GM19452 (cell line): ENCODE results near the gene IGF1R.
"Not testable (repeated sequence)": the region's sequence is repeated elsewhere in the genome, so short reads cannot be mapped to it uniquely, and the experiment has no call there.

Experiments
- ATAC-seq: cut with Tn5 transposase; IDR thresholded peaks from one replicate; pipeline ENCODE4 v1.9.1; 2021; ENCODE audit not compliant: unreplicated experiment

IGF1R gene

GRCh38 chr15:98647774-98648653 lies at the start of gene IGF1R:
TSS of gene IGF1R (plus strand) at chr15:98648539. CDS start at chr15:98649582, 1,043 bp downstream.
- ATAC-seq: peak; percentile 69

GRCh38 chr15:98599909-98600691 lies 48.2 kb upstream of the IGF1R start:
- peak; percentile 86 for ATAC-seq

GRCh38 chr15:98604983-98605382 lies 43.4 kb upstream of the IGF1R start:
- ATAC-seq: no peak

GRCh38 chr15:98609144-98609852 lies 39.0 kb upstream of the IGF1R start:
- no peak for ATAC-seq

- no peak for ATAC-seq
These were observed 37.3 kb upstream of the IGF1R start for GRCh38 chr15:98610991-98611390.

- no peak for ATAC-seq
These were observed 36.5 kb upstream of the IGF1R start for GRCh38 chr15:98611808-98612207.

- no peak for ATAC-seq
These were observed 35.7 kb upstream of the IGF1R start for GRCh38 chr15:98612490-98613110.

GRCh38 chr15:98614681-98615080 lies 33.7 kb upstream of the IGF1R start:
- ATAC-seq: no peak

GRCh38 chr15:98616397-98616796 lies 31.9 kb upstream of the IGF1R start:
- no peak for ATAC-seq

- ATAC-seq: no peak
These were observed 30.9 kb upstream of the IGF1R start for GRCh38 chr15:98617328-98617980.

- ATAC-seq: not testable (repeated sequence)
These were observed 29.8 kb upstream of the IGF1R start for GRCh38 chr15:98618576-98618975.

GRCh38 chr15:98620020-98620419 lies 28.3 kb upstream of the IGF1R start:
- no peak for ATAC-seq

- no peak for ATAC-seq
These were observed 27.3 kb upstream of the IGF1R start for GRCh38 chr15:98621021-98621420.

GRCh38 chr15:98625614-98626013 lies 22.7 kb upstream of the IGF1R start:
- no peak for ATAC-seq

GRCh38 chr15:98626153-98626552 lies 22.2 kb upstream of the IGF1R start:
- ATAC-seq: no peak

- no peak for ATAC-seq
These were observed 20.1 kb upstream of the IGF1R start for GRCh38 chr15:98628216-98628615.

- no peak for ATAC-seq
These were observed 12.5 kb upstream of the IGF1R start for GRCh38 chr15:98635848-98636247.

GRCh38 chr15:98643115-98643514 lies 5.2 kb upstream of the IGF1R start:
- ATAC-seq: no peak

GRCh38 chr15:98646546-98647025 lies 1.8 kb upstream of the IGF1R start:
- ATAC-seq: no peak
